Mammary epithelial cell (primary cell): Measurements from ENCODE around the gene AKAP6.

Source experiments
- CTCF ChIP-seq, 2 donors: IDR thresholded peaks in 1 of 2; conservative IDR thresholded peaks in 1 of 2; 2 replicates each; pipeline ENCODE4 v1.5.1; 2011 to 2012; ENCODE audit warnings: inconsistent platforms in 2 of 2, low read length in 2 of 2, mild to moderate bottlenecking in 2 of 2, control low read depth in 1 of 2, low read depth in 1 of 2; ENCODE audit not compliant: insufficient read depth in 1 of 2; ENCODE audit errors: extremely low read depth in 1 of 2
- EZH2 ChIP-seq: IDR thresholded peaks from 2 replicates; pipeline ENCODE4 v1.6.1; 2012; ENCODE audit warnings: low read length, inconsistent platforms, borderline replicate concordance

GRCh38 chr14:32403021-32403420, 73.9 kb downstream of the AKAP6 start:
- TF ChIP-seq EZH2: no peak
- no peak for TF ChIP-seq CTCF (conservative IDR thresholded peaks at IDR 0.05 in 1 of 2, IDR thresholded peaks at IDR 0.05 in 1 of 2; ENCODE audit: extremely low read depth in 1 of 2, insufficient read depth in 1 of 2, low read depth in 1 of 2, low read length in 2 of 2)
